T-cell (primary cell): ENCODE measurements around the gene SLC38A6. TPM values are rescaled to one million over a fixed set of nuclear protein-coding genes. Genes with fewer than 3 reads are reported as not detected.

Experiments used
- ATAC-seq, 4 experiments: fragments of 200-7000 bp in 3 of 4; fragments of 150-1000 bp in 1 of 4; cut with Tn5 transposase; replicated peaks in 1 of 4; 1 replicate in 3 of 4; 2 replicates in 1 of 4; pipeline ENCODE4 v1.10.0; 2021; ENCODE audit warnings: moderate library complexity in 3 of 4, mild to moderate bottlenecking in 2 of 4, moderate number of reproducible peaks in 1 of 4
- CTCF ChIA-PET, 2 donors: fragments of 300-600 bp; sonication (Branson Sonifier 250); formaldehyde crosslinking; loops; one replicate each; lab custom pipeline; 2022; ENCODE audit warnings: antibody characterized with exemption in 2 of 2; lab: Charles Lee
- POLR2A ChIA-PET, 2 donors: fragments of 300-600 bp; sonication (Branson Sonifier 250); formaldehyde crosslinking; loops; one replicate each; lab custom pipeline; 2022; ENCODE audit warnings: antibody characterized with exemption in 2 of 2; lab: Charles Lee
- DNase-seq, 35 experiments: peaks; one replicate each; pipeline versions ENCODE4 v3.0.0 to v3.0.0-alpha.2; 2013 to 2023
- H3K27ac ChIP-seq: one replicate; pipeline ENCODE4 v1.5.1; 2013; ENCODE audit warnings: low read length
- H3K27me3 ChIP-seq, 2 experiments: replicated peaks in 1 of 2; 1 replicate in 1 of 2; 2 replicates in 1 of 2; pipeline versions ENCODE4 v1.6.1 to v1.7.0; 2013; ENCODE audit warnings: low read length in 1 of 2, mixed read lengths in 1 of 2; ENCODE audit not compliant: control insufficient read depth in 2 of 2, insufficient read depth in 2 of 2; ENCODE audit errors: extremely low read depth in 1 of 2
- H3K36me3 ChIP-seq, 2 donors: 1 replicate in 1 of 2; 2 replicates in 1 of 2; pipeline versions ENCODE4 v1.6.1 to v1.7.0; 2013; ENCODE audit warnings: low read length in 1 of 2; ENCODE audit not compliant: control insufficient read depth in 2 of 2, insufficient read depth in 1 of 2; ENCODE audit errors: extremely low read depth in 1 of 2
- H3K4me1 ChIP-seq, 2 experiments: 1 replicate in 1 of 2; 2 replicates in 1 of 2; pipeline versions ENCODE4 v1.6.1 to v1.7.0; 2013; ENCODE audit warnings: low read length in 2 of 2, mixed read lengths in 1 of 2; ENCODE audit not compliant: insufficient read depth in 2 of 2, control insufficient read depth in 1 of 2; ENCODE audit errors: extremely low read depth in 1 of 2
- H3K4me3 ChIP-seq, 2 donors: 1 replicate in 1 of 2; 2 replicates in 1 of 2; pipeline versions ENCODE4 v1.5.1 to v1.7.0; 2013; ENCODE audit warnings: mild to moderate bottlenecking in 2 of 2, low read length in 1 of 2, moderate library complexity in 1 of 2; ENCODE audit not compliant: control insufficient read depth in 1 of 2; ENCODE audit errors: extremely low read depth in 1 of 2
- H3K9me3 ChIP-seq: 2 replicates; pipeline ENCODE4 v1.7.0; 2013
- H3K27ac Mint-ChIP-seq, 2 donors: one replicate each; pipeline ENCODE4 v1.8.0; 2020 to 2021; ENCODE audit warnings: mild to moderate bottlenecking in 2 of 2, mixed read lengths in 2 of 2
- H3K27me3 Mint-ChIP-seq, 2 donors: one replicate each; pipeline ENCODE4 v1.8.0; 2021 to 2022; ENCODE audit warnings: mixed read lengths in 2 of 2
- H3K36me3 Mint-ChIP-seq: one replicate; pipeline ENCODE4 v1.8.0; 2021; ENCODE audit warnings: mixed read lengths
- H3K4me1 Mint-ChIP-seq, 3 donors: one replicate each; pipeline ENCODE4 v1.8.0; 2020 to 2022; ENCODE audit warnings: mixed read lengths in 3 of 3, mild to moderate bottlenecking in 1 of 3
- H3K4me3 Mint-ChIP-seq, 3 donors: one replicate each; pipeline ENCODE4 v1.8.0; 2020 to 2022; ENCODE audit warnings: mild to moderate bottlenecking in 3 of 3, mixed read lengths in 3 of 3, moderate library complexity in 3 of 3
- H3K9me3 Mint-ChIP-seq, 3 donors: one replicate each; pipeline ENCODE4 v1.8.0; 2020 to 2022; ENCODE audit warnings: mixed read lengths in 3 of 3
- WGBS: methylation state at CpG from one replicate; pipeline ENCODE4 v1.1.5; 2013; ENCODE audit warnings: missing lambda C conversion rate; ENCODE audit not compliant: insufficient coverage; 5-methylcytosine and 5-hydroxymethylcytosine counted together
- total RNA-seq, 35 experiments: library from RNA in 6 of 35; stranded (reverse) in 6 of 35; fragments of 120-200 nt in 1 of 35; gene quantifications; one replicate each; pipeline versions ENCODE4 v1.2.1 to v1.2.4 and lab custom pipeline; 2013 to 2026

SLC38A6 gene
- total RNA-seq, 5 donors from 2014 or later (not counting 1 experiment from before 2014, with no cell fraction given): 11.1 to 20.3 (median 14.2) TPM

DNA sequence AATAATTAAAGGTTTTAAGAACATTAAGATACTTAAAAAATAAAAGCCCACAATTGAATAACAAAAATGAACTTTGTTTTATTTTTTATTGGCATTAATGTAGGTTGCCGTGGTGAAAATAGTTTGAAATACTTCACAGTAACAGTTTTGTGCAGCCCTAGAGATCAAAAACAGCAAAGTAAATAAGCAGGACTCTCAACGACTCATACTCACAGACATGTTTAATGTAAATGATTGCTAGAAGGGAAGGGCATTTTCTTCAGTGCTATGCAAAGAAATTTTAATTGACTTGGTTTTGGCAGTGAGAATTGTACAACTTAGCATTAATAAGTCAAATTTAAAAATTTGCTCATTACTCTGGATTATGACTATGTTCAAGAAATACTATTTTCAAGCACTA is 16.1 kb upstream of the SLC38A6 start:
- Histone ChIP-seq H3K4me3 (no peak overlapping the region), H3K27ac (no peak overlapping the region), H3K27me3 (no peaks in the 10 kb centered on the region), H3K36me3 (no peaks in the 10 kb centered on the region), H3K9me3 (no peaks in the 10 kb centered on the region), H3K4me1 (no peaks in the 10 kb centered on the region)
- Mint-ChIP-seq H3K36me3 (peaks cover 24% of the 10 kb centered on the region), H3K4me1 (no peaks in the 10 kb centered on the region), H3K27me3 (no peaks in the 10 kb centered on the region), H3K27ac (no peak overlapping the region), H3K4me3 (no peak overlapping the region), H3K9me3 (peaks cover 0 to 5% (median 0%) of the 10 kb centered on the region in 3 donors)
- ChIA-PET CTCF (no interaction called here), POLR2A (no interaction called here)
- DNase-seq (no peak), ATAC-seq (no peak)
- WGBS: no CpG with 5 or more reads among the region's 2 CpGs

DNA sequence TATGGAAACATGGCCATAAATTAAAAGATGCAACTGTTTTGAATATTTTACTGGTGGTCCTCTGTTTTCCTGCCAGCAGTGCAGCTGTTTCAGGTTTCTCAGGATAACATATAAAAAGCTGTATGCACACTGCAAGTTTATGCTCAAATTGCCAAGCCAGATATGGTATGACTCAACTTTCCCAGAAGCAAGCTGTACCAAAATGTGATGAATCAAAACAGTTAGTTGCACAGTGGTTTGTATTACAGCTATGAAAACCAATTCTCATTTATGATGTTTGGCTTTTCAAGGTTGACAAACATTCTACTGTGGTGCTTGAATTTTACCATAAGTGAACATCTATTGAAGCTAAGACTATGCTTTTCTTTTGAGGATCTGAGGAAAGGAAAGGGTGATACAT is 15.6 kb upstream of the SLC38A6 start:
- H3K36me3 Mint-ChIP-seq: peaks cover 19% of the 10 kb centered on the region
- DNase-seq: no peak
- ChIA-PET POLR2A (no interaction called here), CTCF (interaction anchor here in 1 of 2 donors (0.5 kb wide), 1 partner anchor 215 kb away, joined by 5 read pairs; no protein-coding TSS in a partner anchor)
- Histone ChIP-seq H3K4me3 (no peak overlapping the region), H3K36me3 (no peaks in the 10 kb centered on the region), H3K27ac (no peak overlapping the region), H3K27me3 (no peaks in the 10 kb centered on the region), H3K9me3 (no peaks in the 10 kb centered on the region), H3K4me1 (no peaks in the 10 kb centered on the region)
- ATAC-seq: no peak
- peaks cover 0 to 3% (median 0%) of the 10 kb centered on the region in 3 donors for H3K9me3 Mint-ChIP-seq
- no peaks in the 10 kb centered on the region for H3K4me1 Mint-ChIP-seq
- no peak overlapping the region for H3K4me3 Mint-ChIP-seq
- no peak overlapping the region for H3K27ac Mint-ChIP-seq
- no peaks in the 10 kb centered on the region for H3K27me3 Mint-ChIP-seq

DNA sequence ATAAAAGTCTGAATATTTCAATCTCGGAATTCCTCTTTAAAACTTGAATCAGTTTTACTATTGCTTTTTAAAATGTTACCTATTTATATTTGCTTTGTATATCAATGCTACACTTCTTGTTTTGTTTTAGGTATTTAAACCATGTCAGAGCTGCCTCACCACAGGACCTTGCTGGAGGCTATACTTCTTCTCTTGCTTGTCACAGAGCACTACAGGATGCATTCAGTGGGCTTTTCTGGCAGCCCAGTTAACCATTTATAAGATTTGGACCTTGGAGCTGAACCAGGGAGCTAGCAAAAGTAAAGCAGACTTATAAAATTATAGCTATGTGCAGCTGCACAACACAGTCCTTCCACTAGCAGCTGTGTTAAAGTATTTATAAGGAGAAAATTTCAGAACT is 12.9 kb upstream of the SLC38A6 start:
- Mint-ChIP-seq H3K27me3 (no peaks in the 10 kb centered on the region), H3K27ac (no peak overlapping the region), H3K36me3 (peaks cover 21% of the 10 kb centered on the region), H3K9me3 (no peaks in the 10 kb centered on the region), H3K4me1 (peaks cover 0 to 2% (median 0%) of the 10 kb centered on the region in 3 donors), H3K4me3 (no peak overlapping the region)
- H3K4me3 ChIP-seq: no peak overlapping the region
- H3K36me3 ChIP-seq: no peaks in the 10 kb centered on the region
- no peaks in the 10 kb centered on the region for H3K4me1 ChIP-seq
- POLR2A ChIA-PET: no interaction called here
- H3K9me3 ChIP-seq: no peaks in the 10 kb centered on the region
- CTCF ChIA-PET: no interaction called here
- DNase-seq: no peak
- H3K27ac ChIP-seq: no peak overlapping the region
- WGBS: no CpG with 5 or more reads among the region's 1 CpG
- no peaks in the 10 kb centered on the region for H3K27me3 ChIP-seq
- ATAC-seq: no peak

DNA sequence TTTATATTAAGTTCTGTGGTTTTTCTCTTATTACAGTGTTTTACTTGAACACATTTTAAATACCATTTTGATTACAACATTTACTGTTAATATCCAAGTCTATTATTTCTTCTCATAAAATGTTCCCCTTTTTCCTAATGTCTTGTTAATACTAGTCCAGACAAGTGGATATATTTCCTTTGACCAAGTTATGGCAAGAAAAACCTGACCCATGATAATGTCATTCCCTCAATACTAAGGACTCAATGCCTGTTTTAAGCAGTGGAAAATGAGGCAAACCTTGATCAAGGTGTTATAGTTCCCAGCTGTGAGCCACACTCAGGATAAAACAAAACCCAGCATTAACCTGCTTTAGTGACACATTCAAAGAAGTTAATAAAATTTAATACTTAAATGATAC is 12.4 kb upstream of the SLC38A6 start:
- no peaks in the 10 kb centered on the region for H3K9me3 Mint-ChIP-seq
- no peak overlapping the region for H3K27ac Mint-ChIP-seq
- no peaks in the 10 kb centered on the region for H3K27me3 Mint-ChIP-seq
- Histone ChIP-seq H3K27ac (no peak overlapping the region), H3K36me3 (no peaks in the 10 kb centered on the region), H3K27me3 (no peaks in the 10 kb centered on the region), H3K9me3 (no peaks in the 10 kb centered on the region), H3K4me3 (no peak overlapping the region), H3K4me1 (no peaks in the 10 kb centered on the region)
- peaks cover 0 to 3% (median 0%) of the 10 kb centered on the region in 3 donors for H3K4me1 Mint-ChIP-seq
- H3K36me3 Mint-ChIP-seq: peaks cover 20% of the 10 kb centered on the region
- H3K4me3 Mint-ChIP-seq: no peak overlapping the region
- ChIA-PET POLR2A (no interaction called here), CTCF (no interaction called here)
- DNase-seq (no peak), ATAC-seq (no peak)

DNA sequence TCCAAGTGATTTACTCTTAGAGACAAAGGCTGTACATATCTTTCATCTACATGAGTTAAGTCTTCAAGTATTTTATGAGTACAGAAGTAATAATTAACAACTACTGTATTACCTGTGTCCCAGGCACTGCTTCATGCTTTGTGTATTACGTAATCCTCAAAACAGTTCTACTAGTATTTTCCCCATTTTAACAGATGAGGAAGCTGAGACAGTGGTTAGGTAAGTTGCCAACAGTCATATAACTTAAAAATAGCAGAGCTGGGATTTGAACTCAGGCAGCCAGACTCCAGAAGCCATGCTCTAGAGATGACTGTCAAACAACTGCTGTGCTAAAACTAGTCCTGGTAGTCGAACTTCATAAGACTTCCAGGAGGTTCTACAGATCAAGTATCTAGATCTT is 10.9 kb upstream of the SLC38A6 start:
- CTCF ChIA-PET: no interaction called here
- no peak overlapping the region for H3K27ac ChIP-seq
- H3K9me3 ChIP-seq: no peaks in the 10 kb centered on the region
- DNase-seq (no peak), ATAC-seq (no peak)
- H3K4me1 ChIP-seq: no peaks in the 10 kb centered on the region
- Mint-ChIP-seq H3K27me3 (no peaks in the 10 kb centered on the region), H3K27ac (no peak overlapping the region), H3K9me3 (no peaks in the 10 kb centered on the region), H3K36me3 (peaks cover 19% of the 10 kb centered on the region), H3K4me3 (no peak overlapping the region), H3K4me1 (peaks cover 0 to 3% (median 0%) of the 10 kb centered on the region in 3 donors)
- H3K4me3 ChIP-seq: no peak overlapping the region
- H3K36me3 ChIP-seq: no peaks in the 10 kb centered on the region
- POLR2A ChIA-PET: no interaction called here
- H3K27me3 ChIP-seq: no peaks in the 10 kb centered on the region
- no CpG with 5 or more reads among the region's 2 CpGs for WGBS

DNA sequence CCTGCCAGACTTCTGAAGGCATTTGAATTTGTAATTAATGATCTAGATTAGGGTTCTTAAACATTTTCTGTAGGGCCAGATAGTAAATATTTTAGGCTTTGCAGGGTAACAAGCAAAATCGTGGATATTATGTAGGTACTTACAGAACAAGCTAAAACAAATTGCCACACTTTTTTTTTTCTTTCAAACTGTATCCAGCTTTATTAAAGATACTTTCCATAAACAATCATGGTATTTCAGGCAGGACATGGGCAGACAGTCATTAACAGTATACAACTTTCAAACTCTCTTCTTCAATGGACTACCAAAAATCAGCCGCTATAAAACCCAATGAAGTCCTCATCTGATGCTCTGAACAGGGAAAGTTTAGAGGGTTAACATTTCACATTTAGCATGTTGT is 9.8 kb upstream of the SLC38A6 start:
- Mint-ChIP-seq H3K27ac (no peak overlapping the region), H3K9me3 (no peaks in the 10 kb centered on the region), H3K4me1 (peaks cover 0 to 8% (median 1%) of the 10 kb centered on the region in 3 donors), H3K4me3 (no peak overlapping the region), H3K36me3 (peaks cover 19% of the 10 kb centered on the region), H3K27me3 (no peaks in the 10 kb centered on the region)
- WGBS: no CpG with 5 or more reads among the region's 2 CpGs
- Histone ChIP-seq H3K27me3 (no peaks in the 10 kb centered on the region), H3K36me3 (peaks cover 0 to 5% of the 10 kb centered on the region in 2 donors), H3K9me3 (no peaks in the 10 kb centered on the region), H3K27ac (no peak overlapping the region), H3K4me1 (no peaks in the 10 kb centered on the region), H3K4me3 (no peak overlapping the region)
- ATAC-seq: no peak
- POLR2A ChIA-PET: no interaction called here
- DNase-seq: no peak
- CTCF ChIA-PET: interaction anchor here in 1 of 2 donors (0.6 kb wide), 1 partner anchor 923 kb away, joined by 4 read pairs; no protein-coding TSS in a partner anchor

DNA sequence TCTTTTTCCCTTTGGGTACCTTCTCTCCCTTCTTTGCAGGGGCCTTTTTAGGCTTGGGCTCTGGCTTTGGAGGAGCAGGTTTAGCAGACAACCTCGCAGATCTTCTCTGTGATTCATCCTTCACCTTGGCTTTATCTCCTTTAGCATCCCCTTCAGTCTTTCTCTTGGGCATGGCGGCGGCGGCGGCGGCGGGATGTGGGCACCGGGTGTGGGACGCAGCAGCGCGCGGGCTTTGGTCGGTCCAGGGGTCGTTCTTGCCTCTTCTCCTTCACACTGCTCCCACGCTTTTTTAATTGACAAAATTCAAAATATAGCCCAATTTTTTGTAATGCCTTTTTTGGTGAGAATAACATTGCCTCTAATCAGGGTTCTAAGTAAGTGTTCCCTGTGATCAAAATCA is 8.8 kb upstream of the SLC38A6 start:
- Histone ChIP-seq H3K36me3 (peaks cover 0 to 5% of the 10 kb centered on the region in 2 donors), H3K27me3 (no peaks in the 10 kb centered on the region), H3K4me1 (no peaks in the 10 kb centered on the region), H3K27ac (no peak overlapping the region), H3K4me3 (no peak overlapping the region), H3K9me3 (no peaks in the 10 kb centered on the region)
- H3K9me3 Mint-ChIP-seq: no peaks in the 10 kb centered on the region
- ATAC-seq (no peak), DNase-seq (no peak)
- peak overlapping the region in 1 of 2 donors; percentile 34 for H3K27ac Mint-ChIP-seq
- no peaks in the 10 kb centered on the region for H3K27me3 Mint-ChIP-seq
- CTCF ChIA-PET: no interaction called here
- H3K4me3 Mint-ChIP-seq: no peak overlapping the region
- POLR2A ChIA-PET: no interaction called here
- peaks cover 19% of the 10 kb centered on the region for H3K36me3 Mint-ChIP-seq
- H3K4me1 Mint-ChIP-seq: peaks cover 6 to 17% (median 7%) of the 10 kb centered on the region in 3 donors
- WGBS: 98% methylated on average over 9 of the region's 15 CpGs
